GM12864 (cell line): ENCODE data around the gene PLEK.

ENCODE experiments used
- DNase-seq: peaks from one replicate; pipeline ENCODE4 v3.0.0-alpha.2; 2011; ENCODE audit warnings: low read depth
- H3K4me3 ChIP-seq: 2 replicates; pipeline ENCODE4 v1.5.1; 2011; ENCODE audit warnings: mild to moderate bottlenecking, low read depth, low read length, control low read depth
- TF ChIP-seq, protein P1 (sequence below): IDR thresholded peaks from 2 replicates; pipeline ENCODE4 v1.5.1; 2011; ENCODE audit warnings: low read depth, mild to moderate bottlenecking, moderate library complexity, low read length, control low read depth, inconsistent platforms; ENCODE audit errors: missing control alignments

PLEK gene

GRCh38 chr2:68383778-68384177 lies 18.7 kb downstream of the PLEK start:
- TF ChIP-seq, protein P1, sequence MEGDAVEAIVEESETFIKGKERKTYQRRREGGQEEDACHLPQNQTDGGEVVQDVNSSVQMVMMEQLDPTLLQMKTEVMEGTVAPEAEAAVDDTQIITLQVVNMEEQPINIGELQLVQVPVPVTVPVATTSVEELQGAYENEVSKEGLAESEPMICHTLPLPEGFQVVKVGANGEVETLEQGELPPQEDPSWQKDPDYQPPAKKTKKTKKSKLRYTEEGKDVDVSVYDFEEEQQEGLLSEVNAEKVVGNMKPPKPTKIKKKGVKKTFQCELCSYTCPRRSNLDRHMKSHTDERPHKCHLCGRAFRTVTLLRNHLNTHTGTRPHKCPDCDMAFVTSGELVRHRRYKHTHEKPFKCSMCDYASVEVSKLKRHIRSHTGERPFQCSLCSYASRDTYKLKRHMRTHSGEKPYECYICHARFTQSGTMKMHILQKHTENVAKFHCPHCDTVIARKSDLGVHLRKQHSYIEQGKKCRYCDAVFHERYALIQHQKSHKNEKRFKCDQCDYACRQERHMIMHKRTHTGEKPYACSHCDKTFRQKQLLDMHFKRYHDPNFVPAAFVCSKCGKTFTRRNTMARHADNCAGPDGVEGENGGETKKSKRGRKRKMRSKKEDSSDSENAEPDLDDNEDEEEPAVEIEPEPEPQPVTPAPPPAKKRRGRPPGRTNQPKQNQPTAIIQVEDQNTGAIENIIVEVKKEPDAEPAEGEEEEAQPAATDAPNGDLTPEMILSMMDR = no peak
- no peak overlapping the region for H3K4me3 ChIP-seq
- DNase-seq = no peak

GRCh38 chr2:68384485-68385107 lies 19.5 kb downstream of the PLEK start:
- no peak for DNase-seq
- no peak overlapping the region for H3K4me3 ChIP-seq
- TF ChIP-seq, protein P1 = no peak

GRCh38 chr2:68385220-68385906 lies 20.3 kb downstream of the PLEK start:
- peak; percentile 71 for DNase-seq
- TF ChIP-seq, protein P1 = no peak
- H3K4me3 ChIP-seq = no peak overlapping the region

DNA sequence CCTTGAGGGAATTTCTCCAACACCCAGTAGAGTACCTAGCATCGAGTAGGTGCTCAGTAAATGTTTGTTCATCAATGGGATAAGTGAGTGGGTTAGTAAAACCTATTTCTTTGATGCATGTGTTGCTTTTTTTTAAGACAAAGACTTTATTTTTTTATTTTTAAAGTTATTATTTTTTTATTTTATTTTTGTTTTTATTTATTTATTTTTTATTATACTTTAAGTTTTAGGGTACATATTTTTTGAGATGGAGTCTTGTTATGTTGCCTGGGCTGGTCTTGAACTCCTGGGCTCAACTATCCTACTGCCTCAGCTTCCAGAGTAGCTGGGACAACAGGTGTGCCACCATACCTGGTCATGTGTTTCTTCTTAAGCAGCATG lies 20.8 kb downstream of the PLEK start:
- no peak for DNase-seq
- TF ChIP-seq, protein P1 = no peak
- H3K4me3 ChIP-seq = no peak overlapping the region

GRCh38 chr2:68386365-68386764 lies 21.3 kb downstream of the PLEK start:
- TF ChIP-seq, protein P1 = no peak
- no peak for DNase-seq
- no peak overlapping the region for H3K4me3 ChIP-seq

DNA sequence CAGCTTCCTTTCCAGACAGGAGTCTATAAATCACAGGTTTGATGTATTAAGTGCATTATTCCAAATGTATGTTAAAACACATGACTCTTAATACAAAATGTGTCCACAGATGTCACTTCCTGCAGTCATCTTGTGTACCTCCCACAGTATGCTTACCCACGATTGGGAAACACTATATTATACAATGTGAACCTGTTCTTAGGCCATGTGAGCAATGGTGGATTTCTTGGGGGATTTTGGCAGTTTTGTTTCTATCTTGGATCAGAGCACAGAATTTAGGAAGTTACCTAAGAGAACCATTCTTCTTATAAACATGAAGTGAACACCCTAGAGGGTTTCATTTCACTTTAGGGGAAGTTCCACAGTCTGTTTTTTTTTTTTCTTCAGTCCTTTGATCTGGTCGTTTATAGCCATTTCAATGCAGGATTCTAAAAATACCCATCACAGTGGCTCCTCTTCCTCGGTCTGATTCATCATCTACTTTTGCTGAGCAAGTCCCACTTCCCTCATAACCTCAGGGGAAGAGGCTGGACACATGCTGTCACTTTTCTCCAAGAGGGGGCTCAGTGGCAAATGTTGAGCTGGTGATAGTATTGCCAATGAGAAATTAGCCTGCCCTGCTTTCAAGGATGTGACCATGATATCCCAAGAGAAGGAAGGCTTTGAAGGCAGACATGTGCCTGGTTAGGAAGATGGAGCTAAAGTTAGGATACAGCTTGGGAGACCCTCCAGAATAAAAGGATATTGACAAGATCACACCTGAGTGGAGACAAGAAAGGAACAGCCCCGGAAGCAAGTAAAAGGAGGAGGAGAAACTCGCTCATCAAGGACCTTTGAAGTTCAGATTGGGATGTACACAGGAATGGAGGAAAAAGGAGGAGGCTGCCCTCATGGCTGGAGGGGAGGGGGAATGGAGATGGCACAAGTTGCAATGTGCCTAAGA lies 22.6 kb downstream of the PLEK start:
- DNase-seq = peak; percentile 79
- peak overlapping the region; percentile 23 for H3K4me3 ChIP-seq
- TF ChIP-seq, protein P1 = peak; percentile 6
